ENCODE data around the gene FGG. TPM values are rescaled to one million over a fixed set of nuclear protein-coding genes. Genes with fewer than 3 reads are reported as not detected.

Gene FGG
- total RNA-seq, 1 experiment from 2014 or later = not detected

- Histone ChIP-seq H3K36me3 (ENCODE audit: low read depth) (no peaks in the 10 kb centered on the region), H3K9me2 (ENCODE audit: insufficient read depth) (no peaks in the 10 kb centered on the region), H3K9me3 (ENCODE audit: insufficient read depth, low read depth) (no peaks in the 10 kb centered on the region), H3K4me3 (no peak overlapping the region), H3K27ac (no peak overlapping the region), H3K79me2 (ENCODE audit: low read depth) (no peaks in the 10 kb centered on the region), H3F3A (ENCODE audit: insufficient read depth, low read depth) (no peaks in the 10 kb centered on the region), H3K4me2 (no peak overlapping the region), H2AFZ (no peak overlapping the region), H4K20me1 (ENCODE audit: insufficient read depth) (no peaks in the 10 kb centered on the region), H3K27me3 (ENCODE audit: insufficient read depth, low read depth) (no peaks in the 10 kb centered on the region), H3K4me1 (replicated peaks; ENCODE audit: insufficient read depth) (no peaks in the 10 kb centered on the region)
- BruUV-seq (replicated peaks) = no TSS peak
- CTCF ChIA-PET = no interaction called here
- TF ChIP-seq EZH2 (IDR thresholded peaks at IDR 0.05; ENCODE audit: low read depth) (no peak), CTCF (conservative IDR thresholded peaks at IDR 0.05) (no peak)
- no peak for DNase-seq
- POLR2A ChIA-PET (ENCODE audit: unreplicated experiment) = no interaction called here
- intact Hi-C loops (cut with micrococcal nuclease; ENCODE audit: unreplicated experiment) = no loop called here
Measured at GRCh38 chr4:154608361-154609252, 3.8 kb downstream of the FGG start.

DNA sequence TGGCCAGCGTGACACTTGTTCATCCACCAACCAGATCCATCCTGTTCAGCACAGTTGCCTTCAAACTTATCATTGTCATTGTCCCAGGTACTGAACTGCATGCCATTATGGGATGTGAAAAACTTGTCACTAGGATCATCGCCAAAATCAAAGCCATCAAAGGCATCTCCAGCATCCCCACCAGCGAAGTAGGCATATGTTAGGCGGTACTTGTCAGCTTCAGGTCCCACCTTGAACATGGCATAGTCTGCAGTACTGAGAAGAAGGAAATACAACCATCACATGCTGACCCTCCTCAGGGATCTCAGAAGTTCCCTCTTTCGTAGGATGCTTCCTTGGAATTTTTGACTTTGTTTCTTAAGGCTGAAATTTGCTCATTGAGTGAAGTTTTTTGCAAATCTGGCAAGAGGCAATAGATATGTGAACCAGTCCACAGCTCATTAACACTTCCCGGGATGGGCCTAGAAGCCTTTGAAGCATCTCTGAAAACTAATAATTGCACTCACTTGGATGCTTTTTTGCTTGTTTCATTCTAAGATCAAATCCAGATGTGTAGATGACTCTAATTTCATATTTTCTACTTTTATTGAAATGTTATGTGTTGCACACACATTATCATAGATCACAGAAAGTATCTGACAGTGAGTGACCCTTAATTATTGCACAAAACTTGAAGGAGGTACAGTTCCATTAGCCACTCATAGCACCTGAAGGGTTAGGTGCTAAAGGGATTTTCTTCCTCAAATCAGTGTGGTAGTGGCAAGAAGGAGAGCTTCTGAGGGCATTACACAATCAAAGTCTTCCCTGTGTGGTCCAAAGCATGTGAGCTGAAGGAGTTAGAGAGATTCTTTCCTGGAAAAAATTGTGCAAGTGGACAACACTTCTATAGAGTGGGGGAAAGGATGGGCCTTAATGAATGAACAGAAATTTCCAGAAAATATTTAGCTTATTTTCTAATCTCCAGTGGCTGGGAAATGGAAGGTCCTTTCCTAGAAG lies 5.4 kb downstream of the FGG start:
- Histone ChIP-seq H3K9me2 (ENCODE audit: insufficient read depth) (no peaks in the 10 kb centered on the region), H3K36me3 (ENCODE audit: low read depth) (no peaks in the 10 kb centered on the region), H4K20me1 (ENCODE audit: insufficient read depth) (no peaks in the 10 kb centered on the region), H3K27ac (no peak overlapping the region), H3K4me2 (no peak overlapping the region), H2AFZ (no peak overlapping the region), H3K4me1 (replicated peaks; ENCODE audit: insufficient read depth) (peaks cover 10% of the 10 kb centered on the region), H3K4me3 (no peak overlapping the region), H3K27me3 (ENCODE audit: insufficient read depth, low read depth) (no peaks in the 10 kb centered on the region), H3F3A (ENCODE audit: insufficient read depth, low read depth) (no peaks in the 10 kb centered on the region), H3K9me3 (ENCODE audit: insufficient read depth, low read depth) (no peaks in the 10 kb centered on the region), H3K79me2 (ENCODE audit: low read depth) (no peaks in the 10 kb centered on the region)
- TF ChIP-seq CTCF (conservative IDR thresholded peaks at IDR 0.05) (no peak), EZH2 (IDR thresholded peaks at IDR 0.05; ENCODE audit: low read depth) (no peak)
- BruUV-seq (replicated peaks) = no TSS peak
- ChIA-PET CTCF (interaction anchor here (0.7 kb wide), 1 partner anchor 581 kb away, joined by 3 read pairs; no protein-coding TSS in a partner anchor), POLR2A (ENCODE audit: unreplicated experiment) (no interaction called here)
- DNase-seq = no peak
- intact Hi-C loops (cut with micrococcal nuclease; ENCODE audit: unreplicated experiment) = no loop called here

- Histone ChIP-seq H3K4me3 (no peak overlapping the region), H3K79me2 (ENCODE audit: low read depth) (no peaks in the 10 kb centered on the region), H3K27ac (no peak overlapping the region), H3K4me2 (no peak overlapping the region), H3K36me3 (ENCODE audit: low read depth) (no peaks in the 10 kb centered on the region), H3K4me1 (replicated peaks; ENCODE audit: insufficient read depth) (peaks cover 10% of the 10 kb centered on the region), H3K27me3 (ENCODE audit: insufficient read depth, low read depth) (no peaks in the 10 kb centered on the region), H4K20me1 (ENCODE audit: insufficient read depth) (no peaks in the 10 kb centered on the region), H3K9me2 (ENCODE audit: insufficient read depth) (no peaks in the 10 kb centered on the region), H2AFZ (no peak overlapping the region), H3K9me3 (ENCODE audit: insufficient read depth, low read depth) (no peaks in the 10 kb centered on the region), H3F3A (ENCODE audit: insufficient read depth, low read depth) (no peaks in the 10 kb centered on the region)
- ChIA-PET CTCF (no interaction called here), POLR2A (ENCODE audit: unreplicated experiment) (no interaction called here)
- TF ChIP-seq CTCF (conservative IDR thresholded peaks at IDR 0.05) (no peak), EZH2 (IDR thresholded peaks at IDR 0.05; ENCODE audit: low read depth) (no peak)
- no peak for DNase-seq
- BruUV-seq (replicated peaks) = no TSS peak
- intact Hi-C loops (cut with micrococcal nuclease; ENCODE audit: unreplicated experiment) = no loop called here
Measured at GRCh38 chr4:154604696-154605200, 7.7 kb downstream of the FGG start.

All from PC-9 (cell line).